Neural cell (in vitro differentiated cells): ENCODE results near the gene MRM1. TPM values are rescaled to one million over a fixed set of nuclear protein-coding genes. Genes with fewer than 3 reads are reported as not detected.

Experiments used
- H2AFZ ChIP-seq: fragments of 200-600, 300-800 bp; sonication (generic), shearing (Covaris generic); 2 replicates; pipeline ENCODE4 v1.6.0; 2014; ENCODE audit warnings: low read depth, mild to moderate bottlenecking, antibody characterized with exemption, low read length, moderate library complexity
- H3F3A ChIP-seq: fragments of 200-600 bp; shearing (Covaris generic); 2 replicates; pipeline ENCODE4 v1.6.1; 2016; ENCODE audit warnings: mild to moderate bottlenecking, moderate library complexity, mixed read lengths, antibody characterized with exemption, low read length; ENCODE audit not compliant: insufficient read depth, poor library complexity, severe bottlenecking
- H3K27ac ChIP-seq: fragments of 200-600, 300-800 bp; sonication (generic), shearing (Covaris generic); 2 replicates; pipeline ENCODE4 v1.5.1; 2014; ENCODE audit warnings: mild to moderate bottlenecking, low read length, moderate library complexity
- H3K27me3 ChIP-seq: fragments of 300-800, 200-600 bp; sonication (generic), shearing (Covaris generic); 2 replicates; pipeline ENCODE4 v1.6.0; 2014; ENCODE audit warnings: mild to moderate bottlenecking, low read depth, low read length, moderate library complexity; ENCODE audit not compliant: insufficient read depth
- H3K36me3 ChIP-seq: fragments of 300-800, 200-600 bp; sonication (generic), shearing (Covaris generic); 2 replicates; pipeline ENCODE4 v1.5.1; 2014; ENCODE audit warnings: mild to moderate bottlenecking, antibody characterized with exemption, low read length, moderate library complexity; ENCODE audit not compliant: insufficient read depth
- H3K4me2 ChIP-seq: fragments of 300-800, 200-600 bp; sonication (generic), shearing (Covaris generic); 2 replicates; pipeline ENCODE4 v1.6.0; 2014; ENCODE audit warnings: mild to moderate bottlenecking, low read length
- H3K4me3 ChIP-seq: fragments of 300-800, 200-600 bp; sonication (generic), shearing (Covaris generic); 2 replicates; pipeline ENCODE4 v1.5.1; 2014; ENCODE audit warnings: mild to moderate bottlenecking, low read length, moderate library complexity
- H3K79me2 ChIP-seq: fragments of 200-600 bp; shearing (Covaris generic); replicated peaks from 2 replicates; pipeline ENCODE4 v1.6.0; 2014; ENCODE audit warnings: mild to moderate bottlenecking, low read length, moderate library complexity; ENCODE audit not compliant: insufficient read depth
- H3K9ac ChIP-seq: fragments of 300-800, 200-600 bp; sonication (generic), shearing (Covaris generic); 2 replicates; pipeline ENCODE4 v1.6.1; 2016; ENCODE audit warnings: mild to moderate bottlenecking, low read length, mixed read lengths
- H3K9me2 ChIP-seq: fragments of 200-600 bp; shearing (Covaris generic); 2 replicates; pipeline ENCODE4 v1.6.1; 2016; ENCODE audit warnings: mild to moderate bottlenecking, low read length, mixed read lengths; ENCODE audit not compliant: insufficient read depth
- H3K9me3 ChIP-seq: fragments of 200-600, 300-800 bp; sonication (generic), shearing (Covaris generic); 2 replicates; pipeline ENCODE4 v1.6.1; 2016; ENCODE audit warnings: mild to moderate bottlenecking, mixed run types, low read length, moderate library complexity, mixed read lengths
- H4K20me1 ChIP-seq: fragments of 200-600 bp; shearing (Covaris generic); 2 replicates; pipeline ENCODE4 v1.6.1; 2016; ENCODE audit warnings: mild to moderate bottlenecking, mixed run types; ENCODE audit not compliant: insufficient read depth
- CTCF ChIP-seq: fragments of 450-650 bp; IDR thresholded peaks from 2 replicates; pipeline ENCODE4 v1.5.1; 2014; ENCODE audit warnings: antibody characterized with exemption, mild to moderate bottlenecking, moderate library complexity; ENCODE audit not compliant: poor library complexity, severe bottlenecking
- EP300 ChIP-seq: fragments of 450-650 bp; conservative IDR thresholded peaks from 2 replicates; pipeline ENCODE4 v1.6.1; 2014; ENCODE audit warnings: antibody characterized with exemption, mild to moderate bottlenecking, moderate library complexity; ENCODE audit not compliant: poor library complexity, severe bottlenecking
- EZH2 ChIP-seq: fragments of 200-600, 300-800 bp; shearing (Covaris generic), sonication (generic); IDR thresholded peaks from 2 replicates; pipeline ENCODE4 v1.6.1; 2014; ENCODE audit warnings: antibody characterized with exemption, low read length, borderline replicate concordance, mild to moderate bottlenecking; ENCODE audit not compliant: insufficient read depth, poor library complexity, severe bottlenecking
- MXI1 ChIP-seq: fragments of 450-650 bp; conservative IDR thresholded peaks from 2 replicates; pipeline ENCODE4 v1.6.1; 2014; ENCODE audit warnings: antibody characterized with exemption, mild to moderate bottlenecking; ENCODE audit not compliant: poor library complexity, severe bottlenecking
- POLR2AphosphoS5 ChIP-seq: IDR thresholded peaks from 2 replicates; pipeline ENCODE4 v1.6.1; 2012
- RAD21 ChIP-seq: fragments of 450-650 bp; conservative IDR thresholded peaks from 2 replicates; pipeline ENCODE4 v1.6.1; 2014; ENCODE audit warnings: antibody characterized with exemption, mild to moderate bottlenecking, moderate library complexity
- REST ChIP-seq: IDR thresholded peaks from 2 replicates; pipeline ENCODE4 v1.6.1; 2012; ENCODE audit warnings: borderline replicate concordance
- SMC3 ChIP-seq: fragments of 450-650 bp; conservative IDR thresholded peaks from 2 replicates; pipeline ENCODE4 v1.6.1; 2014; ENCODE audit warnings: antibody characterized with exemption, mild to moderate bottlenecking, moderate library complexity; ENCODE audit not compliant: poor library complexity
- TAF1 ChIP-seq: IDR thresholded peaks from 2 replicates; pipeline ENCODE4 v1.6.1; 2012; ENCODE audit warnings: low read depth
- polyA plus RNA-seq: library from polyadenylated mRNA; depleted of rRNA; stranded (reverse); fragments of >200 nt; gene quantifications from 2 replicates; pipeline ENCODE4 v1.2.3, GENCODE V29; 2014

MRM1 gene
- polyA plus RNA-seq, 1 donor from 2014 or later, result 1.8 TPM

GRCh38 chr17:36628576-36628975 lies 27.2 kb downstream of the MRM1 start:
- Histone ChIP-seq H3K9me2 (no peaks in the 10 kb centered on the region), H3K9me3 (no peaks in the 10 kb centered on the region), H3K27me3 (peaks cover 15% of the 10 kb centered on the region), H3K36me3 (no peaks in the 10 kb centered on the region), H4K20me1 (no peaks in the 10 kb centered on the region), H3K4me2 (no peak overlapping the region), H3K9ac (no peak overlapping the region), H2AFZ (no peak overlapping the region), H3K79me2 (no peaks in the 10 kb centered on the region), H3K4me3 (no peak overlapping the region), H3F3A (no peaks in the 10 kb centered on the region), H3K27ac (no peak overlapping the region)
- TF ChIP-seq REST (no peak), TAF1 (no peak), EP300 (no peak), EZH2 (no peak), RAD21 (no peak), SMC3 (no peak), MXI1 (no peak), POLR2AphosphoS5 (no peak), CTCF (no peak)

GRCh38 chr17:36629252-36629847 lies 28.0 kb downstream of the MRM1 start:
- H3K79me2 ChIP-seq, result no peaks in the 10 kb centered on the region
- H3K9me2 ChIP-seq, result no peaks in the 10 kb centered on the region
- no peaks in the 10 kb centered on the region for H3F3A ChIP-seq
- H3K27ac ChIP-seq, result no peak overlapping the region
- H2AFZ ChIP-seq, result no peak overlapping the region
- no peak overlapping the region for H3K4me3 ChIP-seq
- peaks cover 23% of the 10 kb centered on the region for H3K27me3 ChIP-seq
- no peaks in the 10 kb centered on the region for H3K9me3 ChIP-seq
- no peaks in the 10 kb centered on the region for H4K20me1 ChIP-seq
- H3K4me2 ChIP-seq, result no peak overlapping the region
- TF ChIP-seq SMC3 (peak; percentile 99), REST (no peak), EP300 (no peak), TAF1 (no peak), RAD21 (peak; percentile 99), POLR2AphosphoS5 (no peak), EZH2 (no peak), MXI1 (no peak), CTCF (peak; percentile 98)
- no peaks in the 10 kb centered on the region for H3K36me3 ChIP-seq
- H3K9ac ChIP-seq, result no peak overlapping the region
